GM21447 (cell line): ENCODE data around the gene RBAK.
"Not testable (repeated sequence)": the region's sequence is repeated elsewhere in the genome, so short reads cannot be mapped to it uniquely, and the experiment has no call there.

Experiments used
- ATAC-seq: cut with Tn5 transposase; IDR thresholded peaks from one replicate; pipeline ENCODE4 v1.9.1; 2021; ENCODE audit not compliant: unreplicated experiment

The RBAK gene

DNA sequence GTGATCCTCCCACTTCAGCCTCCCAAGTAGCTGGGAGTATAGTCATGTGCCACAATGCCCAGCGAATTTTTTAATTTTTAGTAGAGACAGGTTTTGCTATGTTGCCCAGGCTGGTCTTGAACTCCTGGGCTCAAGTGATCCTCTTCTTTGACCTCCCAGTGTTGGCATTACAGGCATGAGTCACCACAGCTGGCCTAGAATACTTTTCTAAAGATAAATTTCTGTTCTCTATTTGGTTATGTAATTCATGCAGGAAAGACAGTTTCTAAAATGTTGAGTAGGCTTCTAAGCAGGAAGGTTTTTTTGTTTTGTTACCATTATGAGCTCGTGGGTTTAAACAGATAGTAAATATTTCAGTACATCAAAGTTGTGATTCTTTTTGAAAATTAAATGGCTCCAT is 5.0 kb downstream of the RBAK start:
- ATAC-seq: no peak

DNA sequence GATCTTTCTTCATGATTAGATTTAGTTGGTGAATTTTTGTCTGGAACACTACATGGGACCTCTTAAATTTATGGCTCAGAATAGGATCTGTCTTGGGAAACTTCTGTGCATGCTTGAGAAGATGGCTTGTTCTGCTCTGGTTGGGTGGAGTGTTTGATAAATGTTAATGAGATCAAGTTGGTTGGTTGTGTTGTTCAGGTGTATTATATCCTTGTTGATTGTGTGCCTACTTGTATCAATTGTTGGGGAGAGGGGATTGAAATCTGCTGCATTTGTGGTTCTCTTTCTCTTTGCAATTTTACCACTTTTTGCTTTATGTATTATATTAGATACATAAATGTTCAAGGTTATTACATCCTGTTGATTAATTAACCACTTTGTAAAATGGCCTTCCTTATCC is 6.1 kb downstream of the RBAK start:
- ATAC-seq: not testable (repeated sequence)

DNA sequence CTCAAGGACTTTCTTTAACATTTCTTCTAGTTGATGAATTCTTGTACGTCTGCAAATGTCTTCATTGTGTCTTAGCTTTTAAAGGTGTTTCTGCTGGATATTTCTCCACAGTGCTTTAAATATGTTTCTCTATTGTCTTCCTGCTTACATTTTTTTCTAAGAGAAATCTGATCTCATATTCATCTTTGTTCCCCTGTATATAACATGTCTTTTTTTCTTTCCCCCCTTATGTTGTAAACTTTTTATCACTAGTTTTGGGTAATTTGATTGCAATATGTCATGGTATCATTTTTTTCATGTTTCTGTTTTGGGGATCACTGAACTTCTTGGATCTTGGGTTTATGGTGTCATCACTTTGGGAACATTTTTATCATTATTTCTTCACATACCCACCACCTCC is 7.5 kb downstream of the RBAK start:
- ATAC-seq: no peak

DNA sequence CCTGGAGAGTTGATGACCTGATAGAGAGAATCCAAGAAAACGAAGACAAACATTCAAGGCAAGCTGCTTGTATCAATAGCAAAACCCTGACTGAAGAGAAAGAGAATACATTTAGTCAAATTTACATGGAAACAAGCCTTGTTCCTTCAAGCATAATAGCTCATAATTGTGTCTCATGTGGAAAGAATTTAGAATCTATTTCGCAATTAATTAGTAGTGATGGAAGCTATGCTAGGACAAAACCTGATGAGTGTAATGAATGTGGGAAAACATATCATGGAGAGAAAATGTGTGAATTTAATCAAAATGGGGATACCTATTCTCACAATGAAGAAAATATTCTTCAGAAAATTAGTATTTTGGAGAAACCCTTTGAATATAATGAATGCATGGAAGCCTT is 18.0 kb downstream of the RBAK start:
- no peak for ATAC-seq

DNA sequence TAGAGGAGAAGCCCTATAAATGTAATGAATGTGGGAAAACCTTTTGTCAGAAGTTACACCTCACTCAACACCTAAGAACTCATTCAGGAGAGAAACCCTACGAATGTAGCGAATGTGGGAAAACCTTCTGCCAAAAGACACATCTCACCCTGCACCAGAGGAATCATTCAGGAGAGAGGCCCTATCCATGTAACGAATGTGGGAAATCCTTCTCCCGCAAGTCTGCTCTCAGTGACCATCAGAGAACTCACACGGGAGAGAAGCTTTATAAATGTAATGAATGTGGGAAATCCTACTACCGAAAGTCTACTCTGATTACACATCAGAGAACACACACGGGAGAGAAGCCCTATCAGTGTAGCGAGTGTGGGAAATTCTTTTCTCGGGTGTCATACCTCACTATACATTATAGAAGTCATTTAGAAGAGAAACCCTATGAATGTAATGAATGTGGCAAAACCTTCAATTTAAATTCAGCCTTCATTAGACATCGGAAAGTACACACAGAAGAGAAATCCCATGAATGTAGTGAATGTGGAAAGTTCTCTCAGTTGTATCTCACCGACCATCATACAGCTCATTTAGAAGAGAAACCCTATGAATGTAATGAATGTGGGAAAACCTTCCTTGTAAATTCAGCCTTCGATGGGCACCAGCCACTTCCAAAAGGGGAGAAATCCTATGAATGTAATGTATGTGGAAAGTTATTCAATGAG is 18.9 kb downstream of the RBAK start:
- no peak for ATAC-seq

DNA sequence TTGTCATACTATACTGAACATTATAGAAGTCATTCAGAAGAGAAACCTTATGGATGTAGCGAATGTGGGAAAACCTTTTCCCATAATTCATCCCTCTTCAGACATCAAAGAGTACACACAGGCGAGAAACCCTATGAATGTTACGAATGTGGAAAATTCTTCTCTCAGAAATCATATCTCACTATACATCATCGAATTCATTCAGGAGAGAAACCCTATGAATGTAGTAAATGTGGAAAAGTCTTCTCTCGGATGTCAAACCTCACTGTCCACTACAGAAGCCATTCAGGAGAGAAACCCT is 19.4 kb downstream of the RBAK start:
- ATAC-seq: no peak

DNA sequence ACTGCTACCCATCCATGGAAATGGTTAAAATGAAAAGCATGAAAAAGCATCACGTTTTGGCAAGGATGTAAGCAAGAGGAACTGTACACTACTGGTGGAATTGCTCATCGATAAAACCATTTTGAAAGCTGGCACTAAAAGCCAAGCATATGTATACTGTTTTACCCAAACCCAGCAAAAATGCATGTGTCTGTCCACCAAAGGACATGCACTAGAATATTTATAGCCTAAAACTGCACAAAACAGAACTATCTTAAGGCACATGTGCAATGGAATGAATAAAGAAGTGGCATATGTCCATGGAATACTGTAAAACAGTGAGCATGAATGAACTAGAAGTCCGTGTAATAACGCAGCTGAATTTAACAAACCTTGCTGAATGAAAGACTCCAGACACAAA is 22.9 kb downstream of the RBAK start:
- ATAC-seq: no peak

DNA sequence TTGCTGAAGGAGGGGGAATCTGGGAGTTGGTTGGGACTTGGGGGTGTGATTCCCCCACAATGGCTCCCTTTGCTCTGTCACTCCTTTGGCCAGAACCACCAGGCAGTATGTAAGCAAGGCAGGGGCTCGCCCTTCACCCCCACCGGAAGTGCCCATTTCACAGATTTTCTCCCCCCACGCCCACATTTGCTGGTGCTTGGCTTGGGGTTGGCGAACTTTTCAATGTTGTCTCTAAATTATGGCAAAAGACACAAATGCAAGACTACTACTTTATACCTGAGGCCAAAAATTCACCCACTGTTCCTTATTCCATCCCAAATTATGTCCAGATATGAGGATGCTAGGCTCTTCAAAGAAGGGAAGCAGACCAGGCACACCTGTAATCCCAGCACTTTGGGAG is 24.5 kb downstream of the RBAK start:
- no peak for ATAC-seq

DNA sequence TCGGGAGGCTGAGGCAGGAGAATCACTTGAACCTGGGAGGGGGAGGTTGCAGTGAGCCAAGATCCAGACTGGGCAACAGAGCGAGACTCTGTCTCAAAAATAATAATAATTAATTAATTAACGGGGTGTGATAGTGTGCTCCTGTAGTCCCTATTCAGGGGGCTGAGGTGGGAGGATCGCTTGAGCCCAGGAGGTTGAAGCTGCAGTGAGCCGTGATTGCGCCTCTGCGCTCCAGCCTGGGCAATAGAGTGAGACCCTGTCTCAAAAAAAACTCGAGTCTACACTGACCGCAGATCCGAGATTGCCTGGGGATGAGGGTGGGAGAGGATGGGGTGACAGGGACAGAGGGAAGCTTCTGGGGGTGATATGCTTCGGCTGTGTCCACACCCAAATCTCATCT is 29.5 kb downstream of the RBAK start:
- ATAC-seq: not testable (repeated sequence)

DNA sequence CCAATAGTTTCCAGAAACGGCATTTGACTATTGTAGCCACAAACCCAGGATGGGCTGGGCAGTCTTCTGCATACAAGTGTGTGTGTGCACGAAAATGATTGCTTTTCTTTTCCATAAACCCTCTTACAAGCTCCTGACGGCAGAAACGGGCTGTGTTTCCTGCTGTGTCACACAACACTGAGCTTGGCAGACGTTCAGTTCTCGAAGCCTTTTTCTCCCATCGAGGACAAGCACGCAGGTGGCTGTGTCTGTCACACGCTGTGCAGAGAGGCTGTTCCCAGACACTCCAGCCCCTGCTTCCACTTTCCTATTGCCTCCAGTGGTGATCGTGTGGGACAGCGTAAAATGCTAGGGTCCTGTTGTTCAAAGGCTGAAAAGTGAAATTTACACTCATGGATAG is 32.1 kb downstream of the RBAK start:
- no peak for ATAC-seq

DNA sequence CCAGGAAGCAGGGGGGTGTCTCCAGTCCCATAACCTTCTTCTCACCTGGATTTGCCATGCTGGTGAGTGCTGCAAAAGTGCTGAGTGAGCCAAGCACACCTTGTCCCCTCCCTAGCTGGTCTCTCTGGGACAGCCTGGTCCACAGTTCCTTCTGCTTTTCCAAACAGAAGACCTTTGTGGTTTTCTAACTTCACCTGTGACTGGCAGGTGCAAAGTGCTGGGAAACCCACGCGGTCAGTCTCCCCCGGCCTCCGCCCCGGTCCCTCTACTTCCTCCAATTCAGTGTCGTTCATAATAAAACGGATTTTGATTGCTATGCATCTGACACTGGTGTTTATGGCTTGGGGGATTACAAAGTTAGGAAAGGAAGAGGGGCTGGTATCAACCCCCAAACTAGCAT is 37.1 kb downstream of the RBAK start:
- no peak for ATAC-seq

DNA sequence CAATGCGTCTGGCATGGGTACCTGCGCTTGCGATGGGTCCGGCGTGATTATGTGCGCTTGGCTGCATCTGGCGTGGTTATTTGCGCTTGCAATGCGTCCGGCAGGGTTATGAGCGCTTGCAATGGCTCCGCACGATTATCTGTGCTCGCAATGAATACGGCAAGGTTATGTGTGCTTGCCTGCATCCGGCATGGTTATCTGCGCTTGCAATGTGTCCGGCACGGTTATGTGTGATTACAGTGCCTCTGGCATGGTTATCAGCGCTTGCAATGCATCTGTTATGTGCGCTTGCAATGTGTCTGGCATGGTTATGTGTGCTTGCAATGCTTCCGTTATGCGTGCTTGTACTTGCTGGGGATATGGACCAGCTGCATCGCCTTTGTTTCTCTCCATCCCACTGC is 37.7 kb downstream of the RBAK start:
- no peak for ATAC-seq

DNA sequence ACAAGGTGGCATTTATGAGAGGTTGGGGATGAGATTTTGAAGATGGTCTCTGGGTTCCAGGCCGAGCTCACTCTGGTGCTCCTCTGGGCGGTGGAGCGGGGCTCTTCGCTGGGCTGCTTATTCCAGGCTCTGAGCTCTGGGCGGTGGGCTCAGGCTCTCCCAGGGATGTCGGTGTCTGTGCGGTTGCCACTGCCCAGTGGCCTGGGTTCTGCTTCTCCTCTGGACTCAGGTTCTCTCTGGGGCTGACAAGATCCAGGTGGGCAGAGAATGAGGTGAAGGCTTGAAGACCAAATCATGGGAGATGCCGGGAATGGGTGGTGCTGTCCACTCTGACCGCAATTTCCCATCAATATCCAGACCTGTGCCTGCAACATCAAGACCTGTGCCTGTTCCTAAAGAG is 40.6 kb downstream of the RBAK start:
- ATAC-seq: no peak

DNA sequence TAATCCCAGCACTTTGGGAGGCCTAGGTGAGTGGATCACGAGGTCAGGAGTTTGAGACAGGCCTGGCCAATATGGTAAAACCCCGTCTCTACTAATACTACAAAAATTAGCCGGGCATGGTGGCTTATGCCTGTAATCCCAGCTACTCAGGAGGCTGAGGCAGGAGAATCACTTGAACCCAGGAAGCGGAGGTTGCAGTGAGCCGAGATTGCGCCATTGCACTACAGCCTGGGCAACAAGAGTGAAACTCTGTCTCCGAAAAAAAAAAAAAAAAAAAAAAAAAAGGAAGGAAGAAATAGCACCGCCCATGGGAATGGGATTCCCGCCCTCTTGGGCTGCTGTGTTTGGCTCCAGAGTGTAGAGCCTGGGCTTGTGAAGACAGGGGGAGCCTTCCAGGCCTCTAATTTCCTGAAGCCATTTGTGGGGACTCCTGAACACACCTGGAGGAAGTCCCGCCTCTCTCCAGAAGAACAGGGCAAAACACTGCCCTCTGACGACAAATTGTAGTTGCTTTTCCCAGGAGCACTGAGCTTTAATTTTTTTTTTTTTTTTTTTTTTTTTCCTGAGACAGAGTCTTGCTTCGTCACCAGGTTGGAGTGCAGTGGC is 42.7 kb downstream of the RBAK start:
- ATAC-seq: not testable (repeated sequence)

DNA sequence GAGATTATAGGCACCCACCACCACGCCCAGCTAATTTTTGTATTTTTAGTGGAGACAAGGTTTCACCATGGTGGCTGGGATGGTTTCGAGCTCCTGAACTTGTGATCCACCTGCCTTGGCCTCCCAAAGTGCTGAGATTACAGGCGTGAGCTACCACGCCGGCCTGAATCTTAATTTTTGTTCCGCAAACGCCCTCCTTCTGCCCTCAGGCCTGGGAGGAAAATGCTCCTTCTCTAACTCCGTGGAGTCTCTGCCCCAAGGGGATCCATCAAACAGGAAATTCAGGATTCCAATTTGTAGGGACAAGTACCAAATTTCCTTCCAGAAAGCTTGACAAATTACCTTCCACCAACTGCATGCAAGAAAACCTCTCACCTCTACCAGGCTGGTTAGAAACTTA is 43.2 kb downstream of the RBAK start:
- no peak for ATAC-seq

DNA sequence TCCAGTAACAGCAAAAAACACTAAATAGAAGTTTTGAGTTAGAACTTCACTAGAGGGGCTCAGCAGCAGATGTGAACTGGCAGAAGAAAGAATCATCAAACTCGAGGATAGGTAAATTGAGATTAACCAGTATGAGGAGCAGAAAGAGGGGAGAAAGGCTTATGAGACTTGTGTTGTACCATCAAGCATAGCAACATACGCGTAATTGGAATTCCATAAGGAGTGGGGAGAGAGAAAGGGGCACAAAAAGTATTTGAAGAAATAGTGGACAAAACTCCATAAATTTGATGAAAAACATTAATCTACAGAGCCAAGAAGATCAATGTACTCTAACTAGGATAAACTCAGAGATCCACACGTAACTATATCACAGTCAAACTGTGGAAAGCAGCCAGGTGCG is 48.3 kb downstream of the RBAK start:
- ATAC-seq: no peak

DNA sequence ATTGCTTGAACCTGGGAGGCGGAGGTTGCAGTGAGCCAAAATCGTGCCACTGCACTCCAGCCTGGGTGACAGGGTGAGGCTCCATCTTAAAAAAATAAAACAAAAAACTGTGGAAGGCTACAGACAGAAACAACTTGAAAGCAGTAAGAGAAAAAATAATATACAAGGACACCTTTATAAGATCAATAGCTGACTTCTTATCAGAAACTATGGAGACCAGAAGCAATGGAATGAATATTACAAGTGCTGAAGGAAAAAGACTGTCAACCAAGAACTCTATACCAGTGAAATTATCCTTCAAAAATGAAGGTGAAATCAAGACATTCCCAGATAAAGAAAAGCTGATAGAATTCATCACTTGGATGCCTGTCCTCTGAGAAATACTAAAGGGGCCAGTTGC is 49.0 kb downstream of the RBAK start:
- ATAC-seq: no peak

DNA sequence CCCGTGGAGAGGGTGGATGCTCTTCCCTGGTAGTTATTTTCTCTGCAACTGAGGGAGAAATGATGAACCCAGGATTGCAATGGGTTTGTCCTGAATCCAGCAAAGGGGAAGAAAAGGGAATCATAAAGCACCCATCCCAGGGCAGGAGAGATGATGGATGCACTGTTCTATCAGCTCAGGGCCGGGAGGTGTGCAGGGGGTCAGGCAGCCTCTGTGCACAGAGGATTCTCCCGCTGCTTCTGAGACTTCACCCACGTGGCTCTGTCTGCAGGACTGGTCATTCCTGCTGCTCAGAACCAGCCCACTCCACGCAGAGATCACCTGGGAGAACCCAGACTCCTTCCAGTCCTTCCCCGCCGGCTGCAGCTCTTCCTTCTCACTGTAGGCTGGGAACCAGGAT is 70.7 kb downstream of the RBAK start:
- ATAC-seq: no peak

DNA sequence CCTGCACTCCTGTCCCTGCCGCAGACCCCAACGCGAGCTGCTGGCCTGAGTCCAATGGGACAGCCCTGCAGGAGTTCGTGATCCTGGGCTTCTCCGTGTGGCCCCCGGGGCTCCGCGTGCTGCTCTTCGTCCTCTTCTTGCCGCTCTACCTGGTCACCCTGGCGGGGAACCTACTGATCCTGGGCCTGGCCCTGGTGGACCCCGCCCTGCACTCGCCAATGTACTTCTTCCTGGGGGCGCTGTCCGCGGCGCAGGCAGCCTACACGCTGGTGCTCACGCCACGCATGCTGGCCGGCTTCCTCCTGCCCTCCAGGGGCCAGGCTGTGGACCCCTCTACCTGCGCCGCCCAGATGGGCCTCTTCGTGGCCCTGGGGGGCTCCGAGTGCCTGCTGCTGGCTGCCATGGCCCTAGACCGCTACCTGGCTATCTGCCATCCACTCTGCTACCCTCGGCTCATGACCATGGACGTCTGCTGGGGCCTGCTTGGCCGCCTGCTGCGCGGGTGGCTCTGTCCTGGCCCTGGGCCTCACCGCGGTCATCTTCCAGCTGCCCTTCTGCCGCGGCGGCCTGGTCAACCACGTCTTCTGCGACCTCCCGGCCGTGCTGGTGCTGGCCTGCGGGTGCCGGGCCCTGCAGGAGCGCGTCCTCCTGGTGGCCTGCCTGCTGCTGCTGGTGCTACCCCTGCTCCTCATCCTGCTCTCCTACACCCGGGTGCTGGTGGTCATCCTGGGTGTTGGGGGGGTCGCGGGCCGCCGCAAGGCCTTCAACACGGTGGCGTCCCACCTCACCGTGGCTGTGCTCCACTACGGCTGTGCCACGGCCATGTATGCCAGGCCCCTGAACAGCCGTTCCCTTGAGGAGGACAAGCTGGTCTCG is 71.7 kb downstream of the RBAK start:
- no peak for ATAC-seq
